GM20431 (cell line): ENCODE data around the gene CCDC85A.

Experiments
- in situ Hi-C: fragments of 300-500 bp; cut with MseI, MboI; formaldehyde crosslinking; loops from one replicate; pipeline ENCODE4 v1.15.0; 2020; ENCODE audit warnings: low sequenced_read_pairs; ENCODE audit not compliant: unreplicated experiment

The CCDC85A gene

GRCh38 chr2:56287974-56288373, 104.2 kb downstream of the CCDC85A start:
- in situ Hi-C loops: no loop called here

- in situ Hi-C loops: no loop called here
These were observed 105.2 kb downstream of the CCDC85A start for GRCh38 chr2:56288838-56289580.

- in situ Hi-C loops: no loop called here
These were observed 107.9 kb downstream of the CCDC85A start for GRCh38 chr2:56291711-56292110.

GRCh38 chr2:56292951-56293350, 109.2 kb downstream of the CCDC85A start:
- in situ Hi-C loops: no loop called here

GRCh38 chr2:56295666-56296065, 111.9 kb downstream of the CCDC85A start:
- in situ Hi-C loops: no loop called here

- in situ Hi-C loops: no loop called here
These were observed 113.9 kb downstream of the CCDC85A start for GRCh38 chr2:56297671-56298070.

- in situ Hi-C loops: no loop called here
These were observed 115.4 kb downstream of the CCDC85A start for GRCh38 chr2:56299171-56299691.

- in situ Hi-C loops: no loop called here
These were observed 125.9 kb downstream of the CCDC85A start for GRCh38 chr2:56309626-56310170.

GRCh38 chr2:56313500-56313921, 129.7 kb downstream of the CCDC85A start:
- in situ Hi-C loops: no loop called here

- in situ Hi-C loops: no loop called here
These were observed 130.6 kb downstream of the CCDC85A start for GRCh38 chr2:56314371-56314770.

- in situ Hi-C loops: no loop called here
These were observed 131.0 kb downstream of the CCDC85A start for GRCh38 chr2:56314796-56315195.

GRCh38 chr2:56315376-56315775, 131.6 kb downstream of the CCDC85A start:
- in situ Hi-C loops: no loop called here

GRCh38 chr2:56316011-56316410, 132.2 kb downstream of the CCDC85A start:
- in situ Hi-C loops: no loop called here

- in situ Hi-C loops: no loop called here
These were observed 134.4 kb downstream of the CCDC85A start for GRCh38 chr2:56318147-56318546.

- in situ Hi-C loops: no loop called here
These were observed 142.0 kb downstream of the CCDC85A start for GRCh38 chr2:56325661-56326345.

- in situ Hi-C loops: no loop called here
These were observed 142.6 kb downstream of the CCDC85A start for GRCh38 chr2:56326346-56326741.

- in situ Hi-C loops: no loop called here
These were observed 148.0 kb downstream of the CCDC85A start for GRCh38 chr2:56331810-56332209.

- in situ Hi-C loops: no loop called here
These were observed 150.2 kb downstream of the CCDC85A start for GRCh38 chr2:56333812-56334485.

GRCh38 chr2:56334622-56335021, 150.8 kb downstream of the CCDC85A start:
- in situ Hi-C loops: no loop called here

GRCh38 chr2:56335101-56335500, 151.3 kb downstream of the CCDC85A start:
- in situ Hi-C loops: no loop called here

GRCh38 chr2:56337342-56337741, 153.6 kb downstream of the CCDC85A start:
- in situ Hi-C loops: no loop called here
